ENCODE measurements around the gene TRIP10. TPM values are rescaled to one million over a fixed set of nuclear protein-coding genes. Genes with fewer than 3 reads are reported as not detected.

Gene TRIP10
- total and polyA plus RNA-seq, 2 of the 13 experiments (the other 11 are each of a cell fraction or from before 2014, with no cell fraction given), result 32.5 to 33.2 TPM

DNA sequence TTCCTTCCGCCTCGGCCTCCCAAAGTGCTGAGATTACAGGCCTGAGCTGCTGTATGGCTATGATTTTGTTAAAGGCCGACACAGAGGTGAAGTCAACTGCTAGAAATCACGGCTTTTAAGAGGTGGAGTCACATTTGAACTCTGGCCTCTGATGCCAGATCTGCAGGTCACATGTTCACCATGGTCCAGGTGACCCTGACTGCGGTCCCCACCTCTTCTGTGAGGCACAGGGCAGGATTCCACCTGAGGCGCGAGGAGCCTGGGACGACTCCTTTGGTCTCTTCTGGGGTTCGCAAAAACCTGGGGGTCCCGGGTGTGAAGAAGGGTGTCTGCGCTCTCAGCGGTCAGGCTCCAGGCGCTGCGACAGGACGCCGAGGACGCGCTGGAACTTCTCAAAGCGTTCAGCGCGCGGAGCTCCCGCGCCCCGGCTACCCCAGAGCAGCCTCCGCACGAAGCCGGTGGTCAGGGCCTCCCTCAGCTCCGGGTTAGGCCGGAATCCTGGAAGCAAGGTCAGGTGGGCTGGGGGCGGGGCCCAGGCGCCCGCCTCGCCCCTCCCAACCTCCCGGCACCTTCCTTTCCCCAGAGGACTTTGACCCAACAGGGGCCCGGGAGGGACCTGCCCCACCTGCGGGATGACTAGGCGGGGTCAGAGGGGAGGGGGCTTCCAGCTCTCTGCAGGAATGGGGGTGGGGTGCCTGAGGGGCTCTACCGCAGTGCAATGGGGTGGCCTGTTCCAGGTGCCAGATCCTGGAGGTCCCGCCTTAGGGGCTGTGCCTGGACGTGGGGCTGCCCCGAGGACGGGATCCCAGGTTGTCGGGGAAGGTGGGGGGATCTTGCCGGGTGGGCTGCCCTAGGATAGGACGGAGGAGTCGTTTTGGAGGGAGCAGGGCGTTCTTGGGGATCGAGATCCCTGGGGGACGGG, 13.0 kb downstream of the TRIP10 start (continued):
- TF ChIP-seq, protein P1, sequence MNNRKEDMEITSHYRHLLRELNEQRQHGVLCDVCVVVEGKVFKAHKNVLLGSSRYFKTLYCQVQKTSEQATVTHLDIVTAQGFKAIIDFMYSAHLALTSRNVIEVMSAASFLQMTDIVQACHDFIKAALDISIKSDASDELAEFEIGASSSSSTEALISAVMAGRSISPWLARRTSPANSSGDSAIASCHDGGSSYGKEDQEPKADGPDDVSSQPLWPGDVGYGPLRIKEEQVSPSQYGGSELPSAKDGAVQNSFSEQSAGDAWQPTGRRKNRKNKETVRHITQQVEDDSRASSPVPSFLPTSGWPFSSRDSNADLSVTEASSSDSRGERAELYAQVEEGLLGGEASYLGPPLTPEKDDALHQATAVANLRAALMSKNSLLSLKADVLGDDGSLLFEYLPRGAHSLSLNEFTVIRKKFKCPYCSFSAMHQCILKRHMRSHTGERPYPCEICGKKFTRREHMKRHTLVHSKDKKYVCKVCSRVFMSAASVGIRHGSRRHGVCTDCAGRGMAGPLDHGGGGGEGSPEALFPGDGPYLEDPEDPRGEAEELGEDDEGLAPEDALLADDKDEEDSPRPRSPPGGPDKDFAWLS (CRISPR knock-in tag; IDR thresholded peaks at IDR 0.05; ENCODE audit: borderline replicate concordance), result no peak
- TF ChIP-seq, protein P2, sequence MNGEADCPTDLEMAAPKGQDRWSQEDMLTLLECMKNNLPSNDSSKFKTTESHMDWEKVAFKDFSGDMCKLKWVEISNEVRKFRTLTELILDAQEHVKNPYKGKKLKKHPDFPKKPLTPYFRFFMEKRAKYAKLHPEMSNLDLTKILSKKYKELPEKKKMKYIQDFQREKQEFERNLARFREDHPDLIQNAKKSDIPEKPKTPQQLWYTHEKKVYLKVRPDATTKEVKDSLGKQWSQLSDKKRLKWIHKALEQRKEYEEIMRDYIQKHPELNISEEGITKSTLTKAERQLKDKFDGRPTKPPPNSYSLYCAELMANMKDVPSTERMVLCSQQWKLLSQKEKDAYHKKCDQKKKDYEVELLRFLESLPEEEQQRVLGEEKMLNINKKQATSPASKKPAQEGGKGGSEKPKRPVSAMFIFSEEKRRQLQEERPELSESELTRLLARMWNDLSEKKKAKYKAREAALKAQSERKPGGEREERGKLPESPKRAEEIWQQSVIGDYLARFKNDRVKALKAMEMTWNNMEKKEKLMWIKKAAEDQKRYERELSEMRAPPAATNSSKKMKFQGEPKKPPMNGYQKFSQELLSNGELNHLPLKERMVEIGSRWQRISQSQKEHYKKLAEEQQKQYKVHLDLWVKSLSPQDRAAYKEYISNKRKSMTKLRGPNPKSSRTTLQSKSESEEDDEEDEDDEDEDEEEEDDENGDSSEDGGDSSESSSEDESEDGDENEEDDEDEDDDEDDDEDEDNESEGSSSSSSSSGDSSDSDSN (CRISPR knock-in tag; IDR thresholded peaks at IDR 0.05), result peak; percentile 87
- TF ChIP-seq, protein P3, sequence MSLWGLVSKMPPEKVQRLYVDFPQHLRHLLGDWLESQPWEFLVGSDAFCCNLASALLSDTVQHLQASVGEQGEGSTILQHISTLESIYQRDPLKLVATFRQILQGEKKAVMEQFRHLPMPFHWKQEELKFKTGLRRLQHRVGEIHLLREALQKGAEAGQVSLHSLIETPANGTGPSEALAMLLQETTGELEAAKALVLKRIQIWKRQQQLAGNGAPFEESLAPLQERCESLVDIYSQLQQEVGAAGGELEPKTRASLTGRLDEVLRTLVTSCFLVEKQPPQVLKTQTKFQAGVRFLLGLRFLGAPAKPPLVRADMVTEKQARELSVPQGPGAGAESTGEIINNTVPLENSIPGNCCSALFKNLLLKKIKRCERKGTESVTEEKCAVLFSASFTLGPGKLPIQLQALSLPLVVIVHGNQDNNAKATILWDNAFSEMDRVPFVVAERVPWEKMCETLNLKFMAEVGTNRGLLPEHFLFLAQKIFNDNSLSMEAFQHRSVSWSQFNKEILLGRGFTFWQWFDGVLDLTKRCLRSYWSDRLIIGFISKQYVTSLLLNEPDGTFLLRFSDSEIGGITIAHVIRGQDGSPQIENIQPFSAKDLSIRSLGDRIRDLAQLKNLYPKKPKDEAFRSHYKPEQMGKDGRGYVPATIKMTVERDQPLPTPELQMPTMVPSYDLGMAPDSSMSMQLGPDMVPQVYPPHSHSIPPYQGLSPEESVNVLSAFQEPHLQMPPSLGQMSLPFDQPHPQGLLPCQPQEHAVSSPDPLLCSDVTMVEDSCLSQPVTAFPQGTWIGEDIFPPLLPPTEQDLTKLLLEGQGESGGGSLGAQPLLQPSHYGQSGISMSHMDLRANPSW (CRISPR knock-in tag; IDR thresholded peaks at IDR 0.05; ENCODE audit: borderline replicate concordance), result peak; percentile 93; the same call in 1 of the 2 replicates
- TF ChIP-seq, protein P4, sequence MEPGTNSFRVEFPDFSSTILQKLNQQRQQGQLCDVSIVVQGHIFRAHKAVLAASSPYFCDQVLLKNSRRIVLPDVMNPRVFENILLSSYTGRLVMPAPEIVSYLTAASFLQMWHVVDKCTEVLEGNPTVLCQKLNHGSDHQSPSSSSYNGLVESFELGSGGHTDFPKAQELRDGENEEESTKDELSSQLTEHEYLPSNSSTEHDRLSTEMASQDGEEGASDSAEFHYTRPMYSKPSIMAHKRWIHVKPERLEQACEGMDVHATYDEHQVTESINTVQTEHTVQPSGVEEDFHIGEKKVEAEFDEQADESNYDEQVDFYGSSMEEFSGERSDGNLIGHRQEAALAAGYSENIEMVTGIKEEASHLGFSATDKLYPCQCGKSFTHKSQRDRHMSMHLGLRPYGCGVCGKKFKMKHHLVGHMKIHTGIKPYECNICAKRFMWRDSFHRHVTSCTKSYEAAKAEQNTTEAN (CRISPR knock-in tag; conservative IDR thresholded peaks at IDR 0.05), result no peak; the same call in 1 of the 2 replicates
- TF ChIP-seq ZNF143 (CRISPR knock-in tag; IDR thresholded peaks at IDR 0.05) (no peak), CREM (IDR thresholded peaks at IDR 0.05) (peak; percentile 31; the same call in 1 of the 2 replicates), CREM (CRISPR knock-in tag; IDR thresholded peaks at IDR 0.05) (no peak), HOXA5 (CRISPR knock-in tag; IDR thresholded peaks at IDR 0.05) (no peak; the same call in 1 of the 2 replicates), PBX2 (CRISPR knock-in tag; IDR thresholded peaks at IDR 0.05) (no peak), KDM1A (CRISPR knock-in tag; IDR thresholded peaks at IDR 0.05) (no peak), ZNF12 (CRISPR knock-in tag; IDR thresholded peaks at IDR 0.05) (no peak), KMT2B (CRISPR knock-in tag; IDR thresholded peaks at IDR 0.05) (no peak; the same call in 1 of the 2 replicates), CBX2 (IDR thresholded peaks at IDR 0.05; ENCODE audit: low read depth, low read length) (no peak), CBX2 (CRISPR knock-in tag; IDR thresholded peaks at IDR 0.05; ENCODE audit: low read depth) (0 out of 2 replicates have a peak, but pooled peaks have one; percentile 13)

All from HepG2 (cell line).